ENCODE data around the gene ZFYVE27. TPM values are rescaled to one million over a fixed set of nuclear protein-coding genes. Genes with fewer than 3 reads are reported as not detected.

The ZFYVE27 gene
- 24.2 and 31.7 TPM in 2 replicates for total RNA-seq

DNA sequence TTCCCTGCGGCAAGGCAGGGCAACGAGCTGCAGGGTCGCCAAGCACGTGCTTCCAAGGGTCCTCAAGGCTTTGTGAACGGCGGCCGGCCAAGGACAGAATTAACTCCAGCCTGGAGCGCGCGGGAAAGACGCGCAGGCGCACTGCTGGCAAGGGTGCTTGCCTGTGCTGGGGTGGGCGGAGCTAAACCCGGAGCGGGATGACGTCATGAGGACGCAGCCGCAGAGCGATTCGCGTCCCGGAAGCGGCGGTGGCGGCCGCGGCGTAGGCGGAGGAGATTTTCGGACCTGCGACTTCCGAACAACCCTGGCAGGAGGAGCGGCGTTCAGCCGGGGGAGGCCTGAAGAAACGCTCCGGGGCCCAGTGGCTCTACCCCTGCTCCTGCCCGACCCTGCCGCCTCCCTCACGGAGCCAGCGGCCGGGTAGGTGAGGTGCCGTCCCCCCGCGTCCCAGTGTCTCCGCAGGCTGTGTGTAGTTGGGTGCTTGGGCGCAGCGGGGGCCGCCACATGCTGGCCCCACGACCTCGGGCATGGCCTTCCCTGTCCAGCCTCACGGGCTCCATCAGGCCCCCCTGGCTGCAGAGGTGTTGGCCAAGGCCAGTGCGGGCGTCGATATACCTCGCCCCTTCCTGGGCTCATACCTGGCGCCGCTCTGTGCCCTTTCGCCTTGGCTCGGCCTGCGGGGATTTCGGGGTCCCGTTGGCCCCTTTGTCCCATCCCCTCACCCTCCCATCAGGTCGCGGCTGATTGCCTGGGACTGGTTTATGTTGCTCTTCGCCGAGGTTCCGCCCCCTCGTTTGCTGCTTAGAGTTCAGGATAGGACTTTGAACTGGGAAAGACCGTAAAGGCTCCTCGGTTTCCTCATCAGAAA is at the start of gene ZFYVE27:
Gene ZFYVE27, plus strand, starts transcription at position 227 of the 868 bp plus-strand sequence. CDS start 1,350 bp downstream, outside the sequence.

GRCh38 chr10:97713339-97713825 is 23.5 kb upstream of the ZFYVE27 start, which contains the start of gene MARVELD1:
TSS of gene MARVELD1 (plus strand) at chr10:97713730. CDS start at chr10:97713877, 147 bp downstream.

DNA sequence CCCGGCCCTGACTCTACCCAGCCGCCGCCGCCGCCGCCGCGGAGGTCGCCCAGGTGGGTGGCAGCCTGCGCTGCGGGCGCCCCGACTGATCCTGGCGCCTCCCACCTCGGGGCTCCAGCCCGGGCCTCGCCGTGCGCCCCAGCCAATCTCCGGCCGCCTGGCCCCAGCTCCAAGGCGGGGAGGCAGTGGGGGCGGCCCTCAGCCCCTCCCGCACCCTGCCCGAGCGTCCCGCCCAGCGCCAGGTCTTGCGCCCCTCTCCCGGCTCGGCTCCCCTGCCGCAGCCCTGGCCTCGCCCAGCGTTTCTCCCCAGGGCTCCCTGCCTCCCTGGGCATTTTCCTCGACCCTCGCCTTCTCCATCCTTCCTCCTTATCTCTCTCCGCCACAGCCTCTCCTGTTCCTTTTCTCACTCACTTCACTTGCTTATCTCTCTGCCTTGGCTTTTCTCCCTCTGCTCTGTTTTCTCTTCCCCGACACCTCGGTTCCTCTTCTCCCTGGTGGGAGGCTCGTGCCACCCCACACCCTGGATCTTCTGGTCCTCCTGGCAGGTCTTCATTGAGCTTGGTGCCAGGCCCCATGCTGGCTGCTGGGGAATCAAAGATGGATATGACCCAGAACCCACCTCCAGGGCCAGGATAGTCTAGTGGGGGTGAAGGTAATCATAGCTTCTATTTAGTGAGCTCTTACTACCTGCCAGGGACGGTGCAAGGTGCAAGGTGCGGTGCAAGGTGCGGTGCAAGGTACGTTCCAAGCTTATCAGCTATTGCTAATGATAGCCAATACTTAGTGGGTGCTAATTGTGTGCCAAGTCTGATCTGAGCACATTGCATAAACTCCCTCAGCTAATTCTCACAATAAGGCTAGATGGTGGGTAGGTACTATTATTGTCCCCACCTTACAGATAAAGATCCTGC is 35.2 kb downstream of the ZFYVE27 start, which contains the start of gene SFRP5:
Gene SFRP5, minus strand, starts transcription at position 87 of the 911 bp plus-strand sequence. CDS start 166 bp downstream, outside the sequence.

Other genes starting within 250 kb of the ZFYVE27 start
- 54.8 and 63.9 TPM in 2 replicates for gene MMS19, start 238.7 kb upstream of the ZFYVE27 start, total RNA-seq
- gene UBTD1, start 238.2 kb upstream of the ZFYVE27 start, total RNA-seq: 20.3 and 27.8 TPM in 2 replicates
- 0.33 and 1.1 TPM in 2 replicates for gene ANKRD2, start 164.3 kb upstream of the ZFYVE27 start, total RNA-seq
- 0.43 and 1.4 TPM in 2 replicates for gene HOGA1, start 152.7 kb upstream of the ZFYVE27 start, total RNA-seq
- 0.13 TPM in 1 of 2 replicates, not detected in the other for gene C10orf62, start 147.4 kb upstream of the ZFYVE27 start, total RNA-seq
- gene MORN4, start 103.6 kb upstream of the ZFYVE27 start, total RNA-seq: 6.9 and 11.3 TPM in 2 replicates
- 21.6 and 24.0 TPM in 2 replicates for gene PI4K2A, start 96.5 kb upstream of the ZFYVE27 start, total RNA-seq
- gene AVPI1, start 49.9 kb upstream of the ZFYVE27 start, total RNA-seq: 18.1 and 19.8 TPM in 2 replicates
- 46.2 and 47.6 TPM in 2 replicates for gene MARVELD1, start 23.4 kb upstream of the ZFYVE27 start, total RNA-seq
- 0.36 TPM in 1 of 2 replicates, not detected in the other for gene SFRP5, start 34.9 kb downstream of the ZFYVE27 start, total RNA-seq
- gene GOLGA7B, start 112.7 kb downstream of the ZFYVE27 start, total RNA-seq: under 0.01 and 0.03 TPM in 2 replicates

Data from smooth muscle cell of the pulmonary artery (primary cell).